ENCODE measurements around the gene HSD11B1L. TPM values are rescaled to one million over a fixed set of nuclear protein-coding genes. Genes with fewer than 3 reads are reported as not detected.
"Not testable (repeated sequence)": the region's sequence is repeated elsewhere in the genome, so short reads cannot be mapped to it uniquely, and the experiment has no call there.

Gene HSD11B1L
- total RNA-seq, 2 donors from 2014 or later: 7.7 to 12.7 TPM

DNA sequence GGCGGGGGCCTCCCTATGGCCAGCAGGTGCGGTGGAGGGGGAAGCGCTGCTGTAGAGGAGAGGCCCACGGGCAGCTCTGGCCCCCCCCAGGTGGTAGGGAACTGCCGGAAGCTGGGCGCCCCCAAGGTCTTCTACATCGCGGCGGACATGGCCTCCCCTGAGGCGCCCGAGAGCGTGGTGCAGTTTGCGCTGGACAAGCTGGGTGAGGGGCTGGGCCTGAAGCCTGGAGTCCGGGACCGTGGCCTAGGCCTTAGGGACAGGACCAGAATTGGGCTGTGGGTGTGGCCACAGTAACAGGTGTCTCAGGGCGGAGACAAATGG, 5.5 kb downstream of the HSD11B1L start:
- 55 to 64% methylated on average over 8 to 16 of the region's 16 CpGs for WGBS, 2 experiments (ENCODE audit: insufficient coverage in 1 of 2, insufficient read length in 1 of 2)
- Histone ChIP-seq H3K4me1 (ENCODE audit: control insufficient read depth, insufficient read depth, low read length) (no peaks in the 10 kb centered on the region), H3K27ac (ENCODE audit: low read depth, low read length) (no peak overlapping the region), H3K9ac (ENCODE audit: extremely low read depth, low read length, poor library complexity, severe bottlenecking) (no peak overlapping the region), H3K4me3 (ENCODE audit: low read length) (peak overlapping the region; percentile 75), H3K9me3 (ENCODE audit: control insufficient read depth, low read length) (no peaks in the 10 kb centered on the region), H3K36me3 (ENCODE audit: control insufficient read depth, insufficient read depth, low read length) (no peaks in the 10 kb centered on the region), H3K27me3 (ENCODE audit: control insufficient read depth, insufficient read depth, low read length, poor library complexity, severe bottlenecking) (no peaks in the 10 kb centered on the region)
- Mint-ChIP-seq H3K36me3 (ENCODE audit: low read depth) (peaks cover 10% of the 10 kb centered on the region), H3K4me1 (peaks cover 5% of the 10 kb centered on the region), H3K27me3 (ENCODE audit: insufficient read depth) (peaks cover 15% of the 10 kb centered on the region), H3K9me3 (peaks cover 5% of the 10 kb centered on the region), H3K27ac (peak overlapping the region; percentile 68), H3K4me3 (peak overlapping the region; percentile 55)
- TF ChIP-seq, protein P1, sequence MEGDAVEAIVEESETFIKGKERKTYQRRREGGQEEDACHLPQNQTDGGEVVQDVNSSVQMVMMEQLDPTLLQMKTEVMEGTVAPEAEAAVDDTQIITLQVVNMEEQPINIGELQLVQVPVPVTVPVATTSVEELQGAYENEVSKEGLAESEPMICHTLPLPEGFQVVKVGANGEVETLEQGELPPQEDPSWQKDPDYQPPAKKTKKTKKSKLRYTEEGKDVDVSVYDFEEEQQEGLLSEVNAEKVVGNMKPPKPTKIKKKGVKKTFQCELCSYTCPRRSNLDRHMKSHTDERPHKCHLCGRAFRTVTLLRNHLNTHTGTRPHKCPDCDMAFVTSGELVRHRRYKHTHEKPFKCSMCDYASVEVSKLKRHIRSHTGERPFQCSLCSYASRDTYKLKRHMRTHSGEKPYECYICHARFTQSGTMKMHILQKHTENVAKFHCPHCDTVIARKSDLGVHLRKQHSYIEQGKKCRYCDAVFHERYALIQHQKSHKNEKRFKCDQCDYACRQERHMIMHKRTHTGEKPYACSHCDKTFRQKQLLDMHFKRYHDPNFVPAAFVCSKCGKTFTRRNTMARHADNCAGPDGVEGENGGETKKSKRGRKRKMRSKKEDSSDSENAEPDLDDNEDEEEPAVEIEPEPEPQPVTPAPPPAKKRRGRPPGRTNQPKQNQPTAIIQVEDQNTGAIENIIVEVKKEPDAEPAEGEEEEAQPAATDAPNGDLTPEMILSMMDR (conservative IDR thresholded peaks at IDR 0.05): no peak
- no peak for DNase-seq

DNA sequence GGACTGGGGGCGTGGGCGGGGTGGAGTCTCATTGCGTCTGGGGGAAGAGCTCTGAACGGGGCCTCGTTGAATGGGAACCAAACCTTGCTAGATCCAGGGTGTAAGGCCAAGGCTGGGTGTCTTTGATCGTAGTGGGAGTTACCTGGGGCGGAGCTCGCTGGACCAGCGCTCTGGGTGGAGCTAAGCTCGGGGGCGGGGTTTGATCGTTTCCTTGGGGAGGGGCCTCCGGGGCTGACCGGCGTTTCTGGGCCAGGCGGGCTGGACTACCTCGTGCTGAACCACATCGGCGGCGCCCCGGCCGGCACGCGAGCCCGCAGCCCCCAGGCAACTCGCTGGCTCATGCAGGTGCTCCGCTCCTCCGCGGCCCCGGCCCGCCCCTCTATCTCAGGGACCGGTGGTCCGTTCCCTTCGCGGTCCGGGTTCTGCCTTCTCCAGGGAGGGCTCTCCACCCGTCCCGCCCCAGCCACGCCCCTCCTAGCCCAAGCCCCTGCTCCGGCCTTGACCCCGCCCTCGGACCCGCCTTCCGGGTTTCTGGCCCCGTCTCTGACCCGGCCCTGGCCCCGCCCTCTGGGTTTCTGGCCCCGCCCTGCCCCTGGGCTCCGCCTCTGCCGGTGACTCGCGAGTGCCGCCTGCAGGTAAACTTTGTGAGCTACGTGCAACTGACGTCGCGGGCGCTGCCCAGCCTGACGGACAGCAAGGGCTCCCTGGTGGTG, 6.0 kb downstream of the HSD11B1L start:
- Histone ChIP-seq H3K4me3 (ENCODE audit: low read length) (peak overlapping the region; percentile 75), H3K9ac (ENCODE audit: extremely low read depth, low read length, poor library complexity, severe bottlenecking) (no peak overlapping the region), H3K4me1 (ENCODE audit: control insufficient read depth, insufficient read depth, low read length) (no peaks in the 10 kb centered on the region), H3K9me3 (ENCODE audit: control insufficient read depth, low read length) (no peaks in the 10 kb centered on the region), H3K36me3 (ENCODE audit: control insufficient read depth, insufficient read depth, low read length) (peaks cover 2% of the 10 kb centered on the region), H3K27me3 (ENCODE audit: control insufficient read depth, insufficient read depth, low read length, poor library complexity, severe bottlenecking) (no peaks in the 10 kb centered on the region), H3K27ac (ENCODE audit: low read depth, low read length) (peak overlapping the region; percentile 49)
- Mint-ChIP-seq H3K36me3 (ENCODE audit: low read depth) (peaks cover 10% of the 10 kb centered on the region), H3K4me1 (peaks cover 5% of the 10 kb centered on the region), H3K27me3 (ENCODE audit: insufficient read depth) (peaks cover 11% of the 10 kb centered on the region), H3K9me3 (peaks cover 5% of the 10 kb centered on the region), H3K27ac (peak overlapping the region; percentile 68), H3K4me3 (peak overlapping the region; percentile 55)
- DNase-seq: peak; percentile 100
- TF ChIP-seq, protein P1 (conservative IDR thresholded peaks at IDR 0.05): peak; percentile 85
- WGBS, 2 experiments (ENCODE audit: insufficient coverage in 1 of 2, insufficient read length in 1 of 2): 2 to 3% methylated on average over 6 to 59 of the region's 59 CpGs

DNA sequence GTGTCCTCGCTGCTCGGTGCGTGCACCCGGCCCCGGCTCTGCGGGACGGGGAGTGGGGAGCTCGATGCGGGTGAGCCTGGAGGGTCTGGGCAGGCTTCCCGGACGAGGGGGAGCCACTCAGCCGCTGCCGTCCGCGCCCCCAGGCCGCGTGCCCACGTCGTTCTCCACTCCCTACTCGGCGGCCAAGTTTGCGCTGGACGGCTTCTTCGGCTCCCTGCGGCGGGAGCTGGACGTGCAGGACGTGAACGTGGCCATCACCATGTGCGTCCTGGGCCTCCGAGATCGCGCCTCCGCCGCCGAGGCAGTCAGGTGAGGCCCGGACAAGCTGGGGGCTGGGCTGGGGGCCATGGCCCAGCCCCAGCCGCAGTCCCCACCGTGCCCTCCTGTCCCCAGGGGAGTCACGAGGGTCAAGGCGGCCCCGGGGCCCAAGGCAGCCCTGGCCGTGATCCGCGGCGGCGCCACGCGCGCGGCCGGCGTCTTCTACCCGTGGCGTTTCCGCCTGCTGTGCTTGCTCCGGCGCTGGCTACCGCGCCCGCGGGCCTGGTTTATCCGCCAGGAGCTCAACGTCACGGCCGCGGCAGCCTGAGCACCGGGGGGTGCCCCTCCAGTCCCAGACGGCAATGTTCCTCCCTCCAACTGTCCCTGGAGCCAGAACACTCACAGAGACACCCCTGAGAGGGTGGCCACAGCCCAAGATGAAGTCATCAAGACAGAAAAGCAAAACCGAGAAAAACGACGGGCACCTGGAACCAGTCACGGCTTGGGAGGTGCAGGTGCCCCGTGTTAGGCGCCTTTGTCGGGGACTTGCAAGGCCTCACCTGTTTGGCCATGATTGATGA, 6.8 kb downstream of the HSD11B1L start:
- Mint-ChIP-seq H3K36me3 (ENCODE audit: low read depth) (peaks cover 17% of the 10 kb centered on the region), H3K4me1 (peaks cover 2% of the 10 kb centered on the region), H3K27me3 (ENCODE audit: insufficient read depth) (peaks cover 5% of the 10 kb centered on the region), H3K27ac (no peak overlapping the region), H3K9me3 (peaks cover 5% of the 10 kb centered on the region), H3K4me3 (peak overlapping the region; percentile 55)
- H3K36me3 ChIP-seq (ENCODE audit: control insufficient read depth, insufficient read depth, low read length): peaks cover 10% of the 10 kb centered on the region
- no peaks in the 10 kb centered on the region for H3K9me3 ChIP-seq (ENCODE audit: control insufficient read depth, low read length)
- TF ChIP-seq, protein P1 (conservative IDR thresholded peaks at IDR 0.05): peak; percentile 11
- no peak overlapping the region for H3K9ac ChIP-seq (ENCODE audit: extremely low read depth, low read length, poor library complexity, severe bottlenecking)
- peak; percentile 48 for DNase-seq
- no peaks in the 10 kb centered on the region for H3K4me1 ChIP-seq (ENCODE audit: control insufficient read depth, insufficient read depth, low read length)
- H3K27ac ChIP-seq (ENCODE audit: low read depth, low read length): no peak overlapping the region
- H3K4me3 ChIP-seq (ENCODE audit: low read length): no peak overlapping the region
- no peaks in the 10 kb centered on the region for H3K27me3 ChIP-seq (ENCODE audit: control insufficient read depth, insufficient read depth, low read length, poor library complexity, severe bottlenecking)
- WGBS, 2 experiments (ENCODE audit: insufficient coverage in 1 of 2, insufficient read length in 1 of 2): 74 to 96% methylated on average over 26 to 76 of the region's 76 CpGs

DNA sequence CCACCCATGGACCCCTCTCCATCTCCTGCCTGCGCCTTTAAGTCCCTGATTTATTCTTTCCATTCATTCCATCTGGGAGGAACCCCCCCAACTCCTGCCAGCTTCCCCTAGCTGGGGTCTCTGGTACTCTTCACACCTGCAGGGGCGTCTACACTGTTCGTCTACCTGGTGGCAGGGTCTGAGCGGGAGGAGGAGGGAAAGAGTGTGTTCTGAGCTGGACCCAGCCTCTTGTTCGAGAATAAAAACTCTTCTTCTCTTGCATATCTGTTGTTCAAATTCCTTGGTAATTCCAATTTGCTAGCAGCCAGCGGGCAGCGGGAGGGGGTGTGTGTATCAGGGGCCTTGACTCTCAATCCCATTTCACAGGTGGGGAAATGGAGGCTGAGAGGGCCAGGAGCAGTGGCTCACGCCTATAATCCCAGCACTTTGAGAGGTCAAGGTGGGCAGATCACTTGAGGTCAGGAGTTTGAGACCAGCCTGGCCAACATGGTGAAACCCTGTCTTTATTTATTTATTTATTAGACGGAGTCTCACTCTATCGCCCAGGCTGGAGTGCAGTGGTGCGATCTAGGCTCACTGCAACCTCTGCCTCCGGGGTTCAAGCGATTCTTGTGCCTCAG, 7.5 kb downstream of the HSD11B1L start:
- H3K4me3 ChIP-seq (ENCODE audit: low read length); H3K9ac ChIP-seq (ENCODE audit: extremely low read depth, low read length, poor library complexity, severe bottlenecking); H3K27me3 ChIP-seq (ENCODE audit: control insufficient read depth, insufficient read depth, low read length, poor library complexity, severe bottlenecking); H3K9me3 ChIP-seq (ENCODE audit: control insufficient read depth, low read length); H3K27me3 Mint-ChIP-seq (ENCODE audit: insufficient read depth); H3K4me1 ChIP-seq (ENCODE audit: control insufficient read depth, insufficient read depth, low read length); H3K27ac ChIP-seq (ENCODE audit: low read depth, low read length); H3K4me1 Mint-ChIP-seq; H3K4me3 Mint-ChIP-seq; H3K9me3 Mint-ChIP-seq; H3K27ac Mint-ChIP-seq: not testable (repeated sequence)
- DNase-seq: peak; percentile 41
- peaks cover 25% of the 10 kb centered on the region for H3K36me3 Mint-ChIP-seq (ENCODE audit: low read depth)
- WGBS, 2 experiments (ENCODE audit: insufficient coverage in 1 of 2, insufficient read length in 1 of 2): 95 to 98% methylated on average over 9 to 13 of the region's 13 CpGs
- H3K36me3 ChIP-seq (ENCODE audit: control insufficient read depth, insufficient read depth, low read length): peaks cover 18% of the 10 kb centered on the region

All from endodermal cell (in vitro differentiated cells).